ENCODE data around the gene OR10T2. TPM values are rescaled to one million over a fixed set of nuclear protein-coding genes. Genes with fewer than 3 reads are reported as not detected.
"Not testable (repeated sequence)": the region's sequence is repeated elsewhere in the genome, so short reads cannot be mapped to it uniquely, and the experiment has no call there.

Gene OR10T2
- total RNA-seq, 2 experiments from 2014 or later: not detected

- no peak for TF ChIP-seq CTCF (IDR thresholded peaks at IDR 0.05)
- Histone ChIP-seq H3K4me1 (ENCODE audit: insufficient read depth, low read length) (no peaks in the 10 kb centered on the region), H3K4me3 (ENCODE audit: low read length) (no peak overlapping the region), H3K27me3 (ENCODE audit: control insufficient read depth in 1 of 2, insufficient read depth in 2 of 2, low read length in 2 of 2) (peaks cover 0 to 3% of the 10 kb centered on the region in 2 experiments), H3K9me3 (ENCODE audit: control insufficient read depth in 1 of 2, insufficient read depth in 1 of 2, low read length in 2 of 2) (no peaks in the 10 kb centered on the region), H3K36me3 (ENCODE audit: insufficient read depth, low read length) (no peaks in the 10 kb centered on the region), H3K27ac (ENCODE audit: low read depth in 1 of 2, low read length in 2 of 2) (no peak overlapping the region)
- CTCF ChIA-PET: no interaction called here
- Mint-ChIP-seq H3K27me3 (no peaks in the 10 kb centered on the region), H3K4me3 (no peak overlapping the region), H3K4me1 (ENCODE audit: low read depth) (peaks cover 7% of the 10 kb centered on the region), H3K27ac (no peak overlapping the region), H3K9me3 (no peaks in the 10 kb centered on the region), H3K36me3 (ENCODE audit: low read depth) (no peaks in the 10 kb centered on the region)
- DNase-seq: no peak
- POLR2A ChIA-PET: no interaction called here
- no peak for ATAC-seq (ENCODE audit: poor library complexity)
- intact Hi-C loops (cut with DNase I, micrococcal nuclease): no loop called here
Measured at GRCh38 chr1:158391099-158391498, 8.2 kb downstream of the OR10T2 start.

- no peak overlapping the region for H3K27ac Mint-ChIP-seq
Measured at GRCh38 chr1:158390331-158390730, 8.9 kb downstream of the OR10T2 start.

GRCh38 chr1:158374860-158375259 is 24.4 kb downstream of the OR10T2 start:
- H3K9me3 ChIP-seq (ENCODE audit: control insufficient read depth in 1 of 2, insufficient read depth in 1 of 2, low read length in 2 of 2): peaks cover 13 to 19% of the 10 kb centered on the region in 2 experiments
- no peaks in the 10 kb centered on the region for H3K36me3 ChIP-seq (ENCODE audit: insufficient read depth, low read length)
- H3K27me3 ChIP-seq (ENCODE audit: control insufficient read depth in 1 of 2, insufficient read depth in 2 of 2, low read length in 2 of 2): peaks cover 0 to 3% of the 10 kb centered on the region in 2 experiments
- Mint-ChIP-seq H3K36me3 (ENCODE audit: low read depth) (no peaks in the 10 kb centered on the region), H3K27ac (no peak overlapping the region), H3K9me3 (peaks cover 6% of the 10 kb centered on the region), H3K4me1 (ENCODE audit: low read depth) (no peaks in the 10 kb centered on the region), H3K4me3 (no peak overlapping the region), H3K27me3 (peaks cover 12% of the 10 kb centered on the region)
- no peak overlapping the region for H3K4me3 ChIP-seq (ENCODE audit: low read length)
- DNase-seq: no peak
- H3K27ac ChIP-seq (ENCODE audit: low read depth in 1 of 2, low read length in 2 of 2): no peak overlapping the region
- CTCF ChIA-PET: no interaction called here
- intact Hi-C loops (cut with DNase I, micrococcal nuclease): no loop called here
- POLR2A ChIA-PET: no interaction called here
- ATAC-seq (ENCODE audit: poor library complexity): no peak
- TF ChIP-seq CTCF (IDR thresholded peaks at IDR 0.05): no peak
- no peaks in the 10 kb centered on the region for H3K4me1 ChIP-seq (ENCODE audit: insufficient read depth, low read length)

More at GRCh38 chr1:158390331-158390730, 8.9 kb downstream of the OR10T2 start:
- Histone ChIP-seq H3K4me3 (ENCODE audit: low read length) (no peak overlapping the region), H3K4me1 (ENCODE audit: insufficient read depth, low read length) (no peaks in the 10 kb centered on the region), H3K36me3 (ENCODE audit: insufficient read depth, low read length) (no peaks in the 10 kb centered on the region), H3K27ac (ENCODE audit: low read depth in 1 of 2, low read length in 2 of 2) (no peak overlapping the region), H3K9me3 (ENCODE audit: control insufficient read depth in 1 of 2, insufficient read depth in 1 of 2, low read length in 2 of 2) (no peaks in the 10 kb centered on the region), H3K27me3 (ENCODE audit: control insufficient read depth in 1 of 2, insufficient read depth in 2 of 2, low read length in 2 of 2) (peaks cover 0 to 3% of the 10 kb centered on the region in 2 experiments)
- peaks cover 7% of the 10 kb centered on the region for H3K4me1 Mint-ChIP-seq (ENCODE audit: low read depth)
- no peak overlapping the region for H3K4me3 Mint-ChIP-seq
- CTCF ChIA-PET: no interaction called here
- ATAC-seq (ENCODE audit: poor library complexity): no peak
- POLR2A ChIA-PET: interaction anchor here (0.9 kb wide), 1 partner anchor 69 kb away, joined by 3 read pairs; no protein-coding TSS in a partner anchor
- H3K9me3 Mint-ChIP-seq: no peaks in the 10 kb centered on the region
- no peaks in the 10 kb centered on the region for H3K36me3 Mint-ChIP-seq (ENCODE audit: low read depth)
- no peaks in the 10 kb centered on the region for H3K27me3 Mint-ChIP-seq
- TF ChIP-seq CTCF (IDR thresholded peaks at IDR 0.05): no peak
- intact Hi-C loops (cut with DNase I, micrococcal nuclease): no loop called here
- no peak for DNase-seq

- POLR2A ChIA-PET; H3K4me1 ChIP-seq (ENCODE audit: insufficient read depth, low read length); ATAC-seq (ENCODE audit: poor library complexity); CTCF ChIA-PET; DNase-seq; H3K4me3 ChIP-seq (ENCODE audit: low read length); H3K27ac Mint-ChIP-seq; H3K4me1 Mint-ChIP-seq (ENCODE audit: low read depth); H3K9me3 Mint-ChIP-seq; H3K27me3 ChIP-seq (ENCODE audit: control insufficient read depth in 1 of 2, insufficient read depth in 2 of 2, low read length in 2 of 2); H3K27ac ChIP-seq (ENCODE audit: low read depth in 1 of 2, low read length in 2 of 2); H3K36me3 Mint-ChIP-seq (ENCODE audit: low read depth); intact Hi-C loops (cut with DNase I, micrococcal nuclease); H3K36me3 ChIP-seq (ENCODE audit: insufficient read depth, low read length); H3K4me3 Mint-ChIP-seq: not testable (repeated sequence)
- H3K27me3 Mint-ChIP-seq: peaks cover 16% of the 10 kb centered on the region
- peaks cover 13 to 19% of the 10 kb centered on the region in 2 experiments for H3K9me3 ChIP-seq (ENCODE audit: control insufficient read depth in 1 of 2, insufficient read depth in 1 of 2, low read length in 2 of 2)
Measured at GRCh38 chr1:158374101-158374500, 25.2 kb downstream of the OR10T2 start.

Data from CD4-positive, alpha-beta T cell (primary cell).